HG03108 (cell line): Measurements from ENCODE around the gene SCEL.
A peak's percentile ranks its signal among the peaks of the same experiment; 100 is the strongest.
"Not testable (repeated sequence)": the region's sequence is repeated elsewhere in the genome, so short reads cannot be mapped to it uniquely, and the experiment has no call there.

Experiments
- ATAC-seq: cut with Tn5 transposase; IDR thresholded peaks from one replicate; pipeline ENCODE4 v1.9.1; 2021; ENCODE audit warnings: moderate library complexity; ENCODE audit not compliant: unreplicated experiment

SCEL gene, protein sequence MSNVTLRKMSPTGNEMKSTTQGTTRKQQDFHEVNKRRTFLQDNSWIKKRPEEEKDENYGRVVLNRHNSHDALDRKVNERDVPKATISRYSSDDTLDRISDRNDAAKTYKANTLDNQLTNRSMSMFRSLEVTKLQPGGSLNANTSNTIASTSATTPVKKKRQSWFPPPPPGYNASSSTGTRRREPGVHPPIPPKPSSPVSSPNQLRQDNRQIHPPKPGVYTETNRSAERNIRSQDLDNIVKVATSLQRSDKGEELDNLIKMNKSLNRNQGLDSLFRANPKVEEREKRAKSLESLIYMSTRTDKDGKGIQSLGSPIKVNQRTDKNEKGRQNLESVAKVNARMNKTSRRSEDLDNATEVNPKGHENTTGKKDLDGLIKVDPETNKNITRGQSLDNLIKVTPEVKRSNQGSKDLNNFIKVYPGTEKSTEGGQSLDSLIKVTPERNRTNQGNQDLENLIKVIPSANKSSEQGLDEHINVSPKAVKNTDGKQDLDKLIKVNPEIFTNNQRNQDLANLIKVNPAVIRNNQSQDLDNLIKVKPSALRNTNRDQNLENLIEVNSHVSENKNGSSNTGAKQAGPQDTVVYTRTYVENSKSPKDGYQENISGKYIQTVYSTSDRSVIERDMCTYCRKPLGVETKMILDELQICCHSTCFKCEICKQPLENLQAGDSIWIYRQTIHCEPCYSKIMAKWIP

DNA sequence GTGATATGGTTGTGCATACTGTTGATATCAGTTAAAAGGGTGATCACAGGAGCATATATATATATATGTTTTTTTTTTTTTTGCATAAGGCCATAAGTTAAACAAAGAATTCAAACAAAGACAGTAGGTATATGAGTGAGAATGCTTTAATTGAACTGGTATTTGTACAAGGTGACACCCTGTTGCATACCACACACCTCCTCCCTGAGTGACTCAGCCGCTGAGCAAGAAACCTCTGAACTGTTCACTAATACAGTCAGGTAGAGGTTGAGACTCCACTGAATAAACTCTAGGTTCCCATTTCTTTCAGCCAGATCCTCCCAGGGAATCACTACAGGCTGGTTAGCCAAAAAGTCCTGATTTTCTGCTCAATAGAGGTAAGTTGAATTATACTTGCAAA, at the start of gene SCEL:
TSS of gene SCEL (plus strand) at position 259 of the 400 bp plus-strand sequence. CDS start 20,170 bp downstream, outside the sequence.
- no peak for ATAC-seq

- ATAC-seq = no peak
These were observed 45.8 kb upstream of the SCEL start for GRCh38 chr13:77489566-77490337.

DNA sequence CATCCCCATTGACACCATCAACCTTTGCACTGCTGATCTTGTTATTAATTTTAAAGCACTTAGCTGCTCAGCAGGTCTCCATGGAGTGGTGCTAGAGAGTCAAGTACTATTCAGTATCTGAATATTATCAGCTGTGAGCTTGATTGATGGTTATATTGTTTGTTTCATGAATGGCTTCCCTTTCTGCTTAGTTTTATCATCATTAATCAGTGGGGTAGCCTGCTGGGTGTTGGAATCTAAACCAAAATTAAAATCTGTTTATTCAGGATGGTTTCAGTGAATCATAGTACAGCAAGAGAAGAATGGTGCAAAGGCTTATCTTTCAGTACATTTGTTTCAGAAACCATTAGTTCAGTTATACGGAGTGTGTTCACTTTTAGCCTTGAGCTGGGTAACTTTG, 42.5 kb upstream of the SCEL start:
- peak; percentile 63 for ATAC-seq

DNA sequence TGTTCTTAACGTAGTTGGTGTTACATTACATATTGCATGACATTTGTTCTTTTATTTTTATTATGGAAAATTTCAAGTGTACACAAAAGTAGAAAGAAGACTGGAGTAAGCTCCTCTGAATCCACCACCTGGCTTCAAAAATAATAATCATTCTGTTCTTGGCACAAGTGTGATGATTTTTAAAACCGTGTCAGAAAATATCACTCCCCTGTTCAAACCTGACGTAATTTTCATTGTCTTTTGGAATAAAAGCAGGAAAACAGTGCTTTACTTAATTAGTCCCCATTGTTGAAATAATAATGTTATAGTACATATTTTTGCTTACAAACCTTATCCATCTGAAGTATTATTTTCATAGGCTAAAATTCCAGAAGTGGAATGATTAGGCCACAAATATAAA, 41.3 kb upstream of the SCEL start:
- ATAC-seq = no peak

DNA sequence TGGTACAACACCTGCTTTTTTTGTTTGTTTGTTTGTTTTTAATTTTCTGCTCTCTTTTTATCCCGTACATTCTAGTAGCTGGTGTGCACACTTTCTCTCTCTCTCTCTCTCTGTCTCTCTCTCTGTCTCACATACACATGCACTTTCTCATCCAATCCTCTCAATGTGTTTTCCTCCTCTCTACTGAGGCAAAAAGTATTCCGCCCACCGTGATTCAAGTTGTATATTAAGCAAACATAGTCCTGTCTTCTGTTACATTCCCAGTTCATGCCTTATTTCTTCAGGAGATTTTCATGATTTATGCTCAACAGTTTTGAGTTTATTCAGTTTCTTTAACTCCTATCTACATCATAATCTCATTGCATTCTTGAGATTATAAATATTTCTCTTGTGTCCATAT, 38.2 kb upstream of the SCEL start:
- ATAC-seq = no peak

DNA sequence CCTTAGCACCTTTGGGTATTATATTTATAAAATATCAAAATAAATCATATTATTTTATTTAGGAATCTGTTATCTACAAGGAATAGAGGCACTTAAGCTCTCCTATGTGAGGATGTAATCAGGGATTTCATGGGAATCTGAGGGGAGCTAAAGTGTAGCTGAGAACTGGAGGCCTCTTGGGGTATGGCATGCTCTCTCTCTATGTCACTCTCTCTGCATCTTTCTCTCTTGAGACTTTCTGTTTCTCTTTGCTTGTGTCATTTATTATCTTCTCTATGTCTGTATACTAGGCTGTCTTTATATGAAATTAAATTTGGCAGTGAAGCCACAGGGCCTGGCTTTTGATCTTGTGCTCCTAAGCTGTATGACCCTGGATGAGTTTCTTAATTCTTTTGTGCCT, 37.7 kb upstream of the SCEL start:
- no peak for ATAC-seq

- peak; percentile 89 for ATAC-seq
These were observed 33.3 kb upstream of the SCEL start for GRCh38 chr13:77502104-77502720.

DNA sequence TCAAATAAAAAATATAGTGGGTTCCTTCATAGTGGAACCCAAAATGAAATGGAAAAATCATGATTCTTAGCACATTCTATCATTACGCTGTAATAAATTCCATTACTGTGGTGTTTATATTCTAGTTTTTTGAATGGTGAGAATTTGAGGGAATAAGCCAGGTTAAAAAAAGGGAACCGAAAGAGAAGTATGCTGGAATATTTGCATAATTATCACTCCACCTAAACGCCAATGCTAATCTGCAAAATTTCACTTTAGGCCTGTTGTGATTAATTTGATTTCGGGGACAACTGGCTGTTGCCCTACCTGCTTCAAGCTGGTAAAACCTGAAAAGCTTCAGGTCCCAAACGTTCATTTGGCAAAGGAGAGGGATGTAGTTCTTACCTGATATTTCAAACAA, 32.1 kb upstream of the SCEL start:
- no peak for ATAC-seq

- ATAC-seq = no peak
These were observed 28.6 kb upstream of the SCEL start for GRCh38 chr13:77506874-77507273.

GRCh38 chr13:77507931-77508776, 27.4 kb upstream of the SCEL start:
- ATAC-seq = no peak

- no peak for ATAC-seq
These were observed 26.4 kb upstream of the SCEL start for GRCh38 chr13:77508959-77509620.

GRCh38 chr13:77510156-77510555, 25.4 kb upstream of the SCEL start:
- ATAC-seq = no peak

DNA sequence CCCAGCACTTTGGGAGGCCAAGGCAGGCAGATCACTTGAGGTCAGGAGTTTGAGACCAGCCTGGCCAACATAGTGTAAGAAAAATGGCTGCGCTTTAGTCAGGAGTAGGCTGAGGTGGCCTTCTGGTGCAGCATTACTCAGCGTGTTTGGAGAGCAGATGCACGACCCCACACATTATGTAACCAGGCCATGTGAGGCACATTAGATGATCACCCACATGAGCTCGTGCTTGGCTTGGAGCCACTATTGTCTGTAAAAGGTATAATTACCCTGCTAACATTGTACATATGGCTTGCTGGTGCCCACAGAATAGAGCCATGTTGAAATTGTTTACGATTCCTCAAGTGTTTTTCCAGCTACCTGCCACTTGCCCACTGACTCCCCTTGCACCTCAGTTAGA, 24.0 kb upstream of the SCEL start:
- no peak for ATAC-seq

DNA sequence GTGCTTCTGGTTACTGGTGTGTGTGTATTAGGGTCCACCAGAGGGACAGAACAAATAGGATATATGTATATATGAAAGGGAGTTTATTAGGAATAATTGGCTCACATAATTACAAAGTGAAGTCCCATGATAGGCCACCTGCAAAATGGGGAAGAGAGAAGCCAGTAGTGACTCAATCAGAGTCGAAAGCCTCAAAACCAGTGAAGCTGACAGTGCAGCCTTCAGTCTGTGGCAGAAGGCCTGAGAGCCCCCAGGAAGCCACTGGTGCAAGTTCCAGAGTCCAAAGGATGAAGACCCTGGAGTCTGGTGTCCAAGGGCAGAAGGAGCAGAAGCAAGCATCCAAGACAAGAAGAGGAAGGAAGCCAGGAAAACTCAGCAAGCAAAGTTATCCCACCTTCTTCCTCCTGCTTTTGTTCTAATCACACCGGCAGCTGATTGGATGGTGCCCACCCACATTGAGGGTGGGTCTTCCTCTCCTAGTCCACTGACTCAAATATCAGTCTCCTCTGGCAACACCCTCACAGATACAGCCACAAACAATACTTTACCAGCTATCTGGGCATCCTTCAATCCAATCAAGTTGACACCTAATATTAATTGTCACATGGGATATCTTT, 21.7 kb upstream of the SCEL start:
- ATAC-seq = peak; percentile 76

GRCh38 chr13:77514336-77514726, 21.2 kb upstream of the SCEL start:
- peak; percentile 80 for ATAC-seq

DNA sequence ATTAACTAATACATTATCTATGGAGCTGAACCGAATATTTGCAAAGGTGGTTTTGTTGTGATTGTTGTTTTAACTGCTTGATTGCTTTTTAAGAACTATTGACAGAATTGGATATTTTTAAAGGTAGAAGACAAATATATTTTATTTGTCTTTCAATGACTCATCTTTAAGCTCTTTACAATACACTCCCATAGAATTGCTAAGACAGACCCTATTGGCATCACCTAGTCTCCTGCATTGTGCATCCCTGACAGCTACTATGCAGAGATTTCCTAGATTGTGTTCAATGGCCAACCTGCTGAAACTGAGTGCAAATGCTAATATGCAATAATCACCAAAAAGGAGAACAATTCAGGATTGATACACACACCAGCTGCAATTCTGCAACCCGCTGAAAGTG, 19.7 kb upstream of the SCEL start:
- no peak for ATAC-seq

- ATAC-seq = no peak
These were observed 19.1 kb upstream of the SCEL start for GRCh38 chr13:77516342-77516789.

- no peak for ATAC-seq
These were observed 17.2 kb upstream of the SCEL start for GRCh38 chr13:77518266-77518665.

GRCh38 chr13:77519396-77519795, 16.1 kb upstream of the SCEL start:
- not testable (repeated sequence) for ATAC-seq
